VCaP (cell line): ENCODE measurements around the gene SPRYD3.

Source experiments
- H3K27ac ChIP-seq: fragments of 450-650 bp; 2 replicates; pipeline ENCODE4 v1.5.1; 2017
- CTCF ChIP-seq: fragments of 450-650 bp; conservative IDR thresholded peaks from 2 replicates; pipeline ENCODE4 v1.5.1; 2017; ENCODE audit warnings: mild to moderate bottlenecking, moderate library complexity

SPRYD3 gene

GRCh38 chr12:53067074-53067992, 11.9 kb downstream of the SPRYD3 start:
- H3K27ac ChIP-seq = no peak overlapping the region

GRCh38 chr12:53065975-53066931, 12.9 kb downstream of the SPRYD3 start:
- H3K27ac ChIP-seq = peak overlapping the region; percentile 18; the same call in 1 of the 2 replicates
- TF ChIP-seq CTCF = peak; percentile 93

More at GRCh38 chr12:53067074-53067992, 11.9 kb downstream of the SPRYD3 start:
- no peak for TF ChIP-seq CTCF

GRCh38 chr12:53065470-53065869, 13.7 kb downstream of the SPRYD3 start:
- H3K27ac ChIP-seq = no peak overlapping the region
- no peak for TF ChIP-seq CTCF

- no peak for TF ChIP-seq CTCF
- no peak overlapping the region for H3K27ac ChIP-seq
Measured at GRCh38 chr12:53064613-53065436, 14.4 kb downstream of the SPRYD3 start.

- no peak for TF ChIP-seq CTCF
- H3K27ac ChIP-seq = no peak overlapping the region
Measured at GRCh38 chr12:53063708-53064612, 15.2 kb downstream of the SPRYD3 start.

GRCh38 chr12:53062977-53063707, 16.0 kb downstream of the SPRYD3 start:
- TF ChIP-seq CTCF = no peak
- peak overlapping the region; percentile 76; the same call in 1 of the 2 replicates for H3K27ac ChIP-seq
